HepG2 (cell line): ENCODE data around the gene TPD52L2. TPM values are rescaled to one million over a fixed set of nuclear protein-coding genes. Genes with fewer than 3 reads are reported as not detected.

Source experiments
- ELF4 ChIP-seq: sonication (generic); formaldehyde crosslinking; IDR thresholded peaks from 2 replicates; pipeline ENCODE4 v1.5.0; 2020; ENCODE audit warnings: missing genetic modification reagents, mild to moderate bottlenecking, moderate library complexity, borderline replicate concordance
- HMGXB3 ChIP-seq: sonication (generic); formaldehyde crosslinking; IDR thresholded peaks from 2 replicates; pipeline ENCODE4 v1.4.0; 2020; ENCODE audit warnings: missing genetic modification reagents, borderline replicate concordance
- MED1 ChIP-seq: sonication (generic); formaldehyde crosslinking; IDR thresholded peaks from 2 replicates; pipeline ENCODE4 v1.4.0; 2020; ENCODE audit warnings: missing genetic modification reagents
- RBM22 ChIP-seq: fragments of 200-400 bp; formaldehyde crosslinking; optimal IDR thresholded peaks from 2 replicates; pipeline ENCODE3; 2017; ENCODE audit warnings: mild to moderate bottlenecking, low read length, moderate library complexity
- REL ChIP-seq: sonication (generic); formaldehyde crosslinking; conservative IDR thresholded peaks from 2 replicates; pipeline ENCODE4 v1.8.0; 2022; ENCODE audit warnings: mild to moderate bottlenecking, missing genetic modification reagents, moderate library complexity
- ZNF574 ChIP-seq: sonication (generic); formaldehyde crosslinking; IDR thresholded peaks from 2 replicates; pipeline ENCODE4 v1.4.0; 2020; ENCODE audit warnings: missing genetic modification reagents
- ZNF777 ChIP-seq: sonication (generic); formaldehyde crosslinking; IDR thresholded peaks from 2 replicates; pipeline ENCODE4 v1.4.0; 2020; ENCODE audit warnings: missing genetic modification reagents
- polyA plus RNA-seq, 8 experiments: library from polyadenylated mRNA; depleted of rRNA in 3 of 8; stranded (reverse) in 7 of 8; unstranded in 1 of 8; fragments of >200 nt; fragmentation: Illumina TruSeq in 4 of 8; extraction: Trizol in 4 of 8; gene quantifications; 2 replicates each; pipeline versions ENCODE4 v1.2.1 to v1.2.3, GENCODE V29; 2011 to 2016; ENCODE audit warnings: low read depth in 4 of 8, missing spikeins in 1 of 8, mixed read lengths in 1 of 8; ENCODE audit not compliant: insufficient read depth in 1 of 8
- total RNA-seq, 5 experiments: library from RNA; depleted of rRNA; stranded (reverse); fragments of >200 nt; fragmentation: Illumina TruSeq; extraction: Trizol; gene quantifications; 2 replicates each; pipeline ENCODE4 v1.2.3, GENCODE V29; 2016; ENCODE audit warnings: low read depth in 1 of 5
- TF ChIP-seq, protein P1 (sequence below): IDR thresholded peaks from 2 replicates; pipeline ENCODE4 v1.6.1; 2016; ENCODE audit warnings: control low read depth
- TF ChIP-seq, protein P2 (sequence below): sonication (generic); formaldehyde crosslinking; conservative IDR thresholded peaks from 2 replicates; pipeline ENCODE4 v1.8.0; 2022; ENCODE audit warnings: low read depth, missing genetic modification reagents
- TF ChIP-seq, protein P3 (sequence below): sonication (generic); formaldehyde crosslinking; IDR thresholded peaks from 2 replicates; pipeline ENCODE4 v1.4.0; 2020; ENCODE audit warnings: missing genetic modification reagents, borderline replicate concordance
- TF ChIP-seq, protein P4 (sequence below): sonication (generic); formaldehyde crosslinking; IDR thresholded peaks from 2 replicates; pipeline ENCODE4 v1.4.0; 2020; ENCODE audit warnings: missing genetic modification reagents, borderline replicate concordance

The TPD52L2 gene
- total and polyA plus RNA-seq, 2 of the 13 experiments (the other 11 are each of a cell fraction or from before 2014, with no cell fraction given) = 156 to 184 TPM

- TF ChIP-seq, protein P1, sequence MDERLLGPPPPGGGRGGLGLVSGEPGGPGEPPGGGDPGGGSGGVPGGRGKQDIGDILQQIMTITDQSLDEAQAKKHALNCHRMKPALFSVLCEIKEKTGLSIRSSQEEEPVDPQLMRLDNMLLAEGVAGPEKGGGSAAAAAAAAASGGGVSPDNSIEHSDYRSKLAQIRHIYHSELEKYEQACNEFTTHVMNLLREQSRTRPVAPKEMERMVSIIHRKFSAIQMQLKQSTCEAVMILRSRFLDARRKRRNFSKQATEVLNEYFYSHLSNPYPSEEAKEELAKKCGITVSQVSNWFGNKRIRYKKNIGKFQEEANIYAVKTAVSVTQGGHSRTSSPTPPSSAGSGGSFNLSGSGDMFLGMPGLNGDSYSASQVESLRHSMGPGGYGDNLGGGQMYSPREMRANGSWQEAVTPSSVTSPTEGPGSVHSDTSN = no peak
- TF ChIP-seq REL (CRISPR knock-in tag) = no peak
- TF ChIP-seq, protein P2, sequence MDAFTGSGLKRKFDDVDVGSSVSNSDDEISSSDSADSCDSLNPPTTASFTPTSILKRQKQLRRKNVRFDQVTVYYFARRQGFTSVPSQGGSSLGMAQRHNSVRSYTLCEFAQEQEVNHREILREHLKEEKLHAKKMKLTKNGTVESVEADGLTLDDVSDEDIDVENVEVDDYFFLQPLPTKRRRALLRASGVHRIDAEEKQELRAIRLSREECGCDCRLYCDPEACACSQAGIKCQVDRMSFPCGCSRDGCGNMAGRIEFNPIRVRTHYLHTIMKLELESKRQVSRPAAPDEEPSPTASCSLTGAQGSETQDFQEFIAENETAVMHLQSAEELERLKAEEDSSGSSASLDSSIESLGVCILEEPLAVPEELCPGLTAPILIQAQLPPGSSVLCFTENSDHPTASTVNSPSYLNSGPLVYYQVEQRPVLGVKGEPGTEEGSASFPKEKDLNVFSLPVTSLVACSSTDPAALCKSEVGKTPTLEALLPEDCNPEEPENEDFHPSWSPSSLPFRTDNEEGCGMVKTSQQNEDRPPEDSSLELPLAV (CRISPR knock-in tag) = no peak
- TF ChIP-seq ELF4 (CRISPR knock-in tag) = no peak
- no peak for TF ChIP-seq HMGXB3 (CRISPR knock-in tag)
- TF ChIP-seq, protein P3, sequence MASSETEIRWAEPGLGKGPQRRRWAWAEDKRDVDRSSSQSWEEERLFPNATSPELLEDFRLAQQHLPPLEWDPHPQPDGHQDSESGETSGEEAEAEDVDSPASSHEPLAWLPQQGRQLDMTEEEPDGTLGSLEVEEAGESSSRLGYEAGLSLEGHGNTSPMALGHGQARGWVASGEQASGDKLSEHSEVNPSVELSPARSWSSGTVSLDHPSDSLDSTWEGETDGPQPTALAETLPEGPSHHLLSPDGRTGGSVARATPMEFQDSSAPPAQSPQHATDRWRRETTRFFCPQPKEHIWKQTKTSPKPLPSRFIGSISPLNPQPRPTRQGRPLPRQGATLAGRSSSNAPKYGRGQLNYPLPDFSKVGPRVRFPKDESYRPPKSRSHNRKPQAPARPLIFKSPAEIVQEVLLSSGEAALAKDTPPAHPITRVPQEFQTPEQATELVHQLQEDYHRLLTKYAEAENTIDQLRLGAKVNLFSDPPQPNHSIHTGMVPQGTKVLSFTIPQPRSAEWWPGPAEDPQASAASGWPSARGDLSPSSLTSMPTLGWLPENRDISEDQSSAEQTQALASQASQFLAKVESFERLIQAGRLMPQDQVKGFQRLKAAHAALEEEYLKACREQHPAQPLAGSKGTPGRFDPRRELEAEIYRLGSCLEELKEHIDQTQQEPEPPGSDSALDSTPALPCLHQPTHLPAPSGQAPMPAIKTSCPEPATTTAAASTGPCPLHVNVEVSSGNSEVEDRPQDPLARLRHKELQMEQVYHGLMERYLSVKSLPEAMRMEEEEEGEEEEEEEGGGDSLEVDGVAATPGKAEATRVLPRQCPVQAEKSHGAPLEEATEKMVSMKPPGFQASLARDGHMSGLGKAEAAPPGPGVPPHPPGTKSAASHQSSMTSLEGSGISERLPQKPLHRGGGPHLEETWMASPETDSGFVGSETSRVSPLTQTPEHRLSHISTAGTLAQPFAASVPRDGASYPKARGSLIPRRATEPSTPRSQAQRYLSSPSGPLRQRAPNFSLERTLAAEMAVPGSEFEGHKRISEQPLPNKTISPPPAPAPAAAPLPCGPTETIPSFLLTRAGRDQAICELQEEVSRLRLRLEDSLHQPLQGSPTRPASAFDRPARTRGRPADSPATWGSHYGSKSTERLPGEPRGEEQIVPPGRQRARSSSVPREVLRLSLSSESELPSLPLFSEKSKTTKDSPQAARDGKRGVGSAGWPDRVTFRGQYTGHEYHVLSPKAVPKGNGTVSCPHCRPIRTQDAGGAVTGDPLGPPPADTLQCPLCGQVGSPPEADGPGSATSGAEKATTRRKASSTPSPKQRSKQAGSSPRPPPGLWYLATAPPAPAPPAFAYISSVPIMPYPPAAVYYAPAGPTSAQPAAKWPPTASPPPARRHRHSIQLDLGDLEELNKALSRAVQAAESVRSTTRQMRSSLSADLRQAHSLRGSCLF (CRISPR knock-in tag) = no peak
- TF ChIP-seq ZNF574 (CRISPR knock-in tag) = no peak
- TF ChIP-seq MED1 (CRISPR knock-in tag) = no peak
- TF ChIP-seq RBM22 = peak; percentile 61
- TF ChIP-seq ZNF777 (CRISPR knock-in tag) = no peak
- TF ChIP-seq, protein P4, sequence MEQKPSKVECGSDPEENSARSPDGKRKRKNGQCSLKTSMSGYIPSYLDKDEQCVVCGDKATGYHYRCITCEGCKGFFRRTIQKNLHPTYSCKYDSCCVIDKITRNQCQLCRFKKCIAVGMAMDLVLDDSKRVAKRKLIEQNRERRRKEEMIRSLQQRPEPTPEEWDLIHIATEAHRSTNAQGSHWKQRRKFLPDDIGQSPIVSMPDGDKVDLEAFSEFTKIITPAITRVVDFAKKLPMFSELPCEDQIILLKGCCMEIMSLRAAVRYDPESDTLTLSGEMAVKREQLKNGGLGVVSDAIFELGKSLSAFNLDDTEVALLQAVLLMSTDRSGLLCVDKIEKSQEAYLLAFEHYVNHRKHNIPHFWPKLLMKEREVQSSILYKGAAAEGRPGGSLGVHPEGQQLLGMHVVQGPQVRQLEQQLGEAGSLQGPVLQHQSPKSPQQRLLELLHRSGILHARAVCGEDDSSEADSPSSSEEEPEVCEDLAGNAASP (CRISPR knock-in tag) = no peak
These were observed 1.9 kb upstream of the TPD52L2 start (continued) for GRCh38 chr20:63863021-63863797.
